CD4-positive, alpha-beta T cell (primary cell): Measurements from ENCODE around the gene FIBIN. TPM values are rescaled to one million over a fixed set of nuclear protein-coding genes. Genes with fewer than 3 reads are reported as not detected.

Source experiments
- ATAC-seq: fragments of 200-7000 bp; cut with Tn5 transposase; one replicate; pipeline ENCODE4 v1.10.0; 2022; ENCODE audit warnings: mild to moderate bottlenecking; ENCODE audit not compliant: poor library complexity
- CTCF ChIA-PET: fragments of 350-600 bp; sonication (Branson Sonifier 250); formaldehyde crosslinking; loops from one replicate; lab custom pipeline; 2021; ENCODE audit warnings: antibody characterized with exemption, inconsistent platforms; lab: Charles Lee
- POLR2A ChIA-PET: fragments of 350-600 bp; sonication (Branson Sonifier 250); formaldehyde crosslinking; loops from one replicate; lab custom pipeline; 2021; ENCODE audit warnings: antibody characterized with exemption, inconsistent platforms; lab: Charles Lee
- DNase-seq, 14 experiments: peaks; one replicate each; pipeline ENCODE4 v3.0.0-alpha.2; 2013 to 2020; ENCODE audit warnings: mixed read lengths in 2 of 14
- H3K27ac ChIP-seq, 2 donors: one replicate each; pipeline versions ENCODE4 v1.5.1 to v1.7.0; 2013; ENCODE audit warnings: low read length in 2 of 2, low read depth in 1 of 2, mild to moderate bottlenecking in 1 of 2
- H3K27me3 ChIP-seq, 2 experiments: 1 replicate in 1 of 2; 2 replicates in 1 of 2; pipeline versions ENCODE4 v1.6.1 to v1.7.0; 2013; ENCODE audit warnings: low read length in 2 of 2, control low read depth in 1 of 2, mild to moderate bottlenecking in 1 of 2, moderate library complexity in 1 of 2; ENCODE audit not compliant: insufficient read depth in 2 of 2, control insufficient read depth in 1 of 2
- H3K36me3 ChIP-seq: one replicate; pipeline ENCODE4 v1.6.1; 2013; ENCODE audit warnings: low read length, control low read depth; ENCODE audit not compliant: insufficient read depth
- H3K4me1 ChIP-seq: one replicate; pipeline ENCODE4 v1.6.1; 2013; ENCODE audit warnings: low read length, control low read depth; ENCODE audit not compliant: insufficient read depth
- H3K4me3 ChIP-seq: one replicate; pipeline ENCODE4 v1.5.1; 2013; ENCODE audit warnings: mild to moderate bottlenecking, low read length, moderate library complexity
- H3K9me3 ChIP-seq, 2 experiments: 1 replicate in 1 of 2; 2 replicates in 1 of 2; pipeline versions ENCODE4 v1.6.1 to v1.7.0; 2013; ENCODE audit warnings: low read length in 2 of 2, mild to moderate bottlenecking in 2 of 2, control low read depth in 1 of 2, moderate library complexity in 1 of 2; ENCODE audit not compliant: control insufficient read depth in 1 of 2, insufficient read depth in 1 of 2
- H3K27ac Mint-ChIP-seq: one replicate; pipeline ENCODE4 v1.8.0; 2020; ENCODE audit warnings: mixed read lengths
- H3K27me3 Mint-ChIP-seq: one replicate; pipeline ENCODE4 v1.8.0; 2021; ENCODE audit warnings: mixed read lengths
- H3K36me3 Mint-ChIP-seq: one replicate; pipeline ENCODE4 v1.8.0; 2021; ENCODE audit warnings: low read depth, mixed read lengths
- H3K4me1 Mint-ChIP-seq: one replicate; pipeline ENCODE4 v1.8.0; 2021; ENCODE audit warnings: low read depth, mixed read lengths
- H3K4me3 Mint-ChIP-seq: one replicate; pipeline ENCODE4 v1.8.0; 2020; ENCODE audit warnings: mild to moderate bottlenecking, mixed read lengths
- H3K9me3 Mint-ChIP-seq: one replicate; pipeline ENCODE4 v1.8.0; 2020; ENCODE audit warnings: mixed read lengths
- intact Hi-C, 2 experiments: fragments of 100-400 bp; cut with DNase I in 1 of 2; cut with micrococcal nuclease in 1 of 2; formaldehyde crosslinking; loops; one replicate each; pipeline versions ENCODE4 v1.15.1 to v1.9.0; 2023 to 2025; cut with DNase I, micrococcal nuclease
- total RNA-seq, 174 experiments: library from RNA in 2 of 174; stranded (reverse) in 2 of 174; gene quantifications; one replicate each; pipeline ENCODE4 v1.2.3 and lab custom pipeline; 2021 to 2026
- TF ChIP-seq, protein P1 (sequence below): fragments of 200-600 bp; IDR thresholded peaks from one replicate; pipeline ENCODE4 v1.8.0; 2022; ENCODE audit warnings: antibody characterized with exemption, mild to moderate bottlenecking

The FIBIN gene
- total RNA-seq, 2 experiments from 2014 or later, result not detected

- intact Hi-C loops, result no loop called here
- no peaks in the 10 kb centered on the region for H3K27me3 Mint-ChIP-seq
- H3K27ac Mint-ChIP-seq, result no peak overlapping the region
- Histone ChIP-seq H3K4me3 (no peak overlapping the region), H3K9me3 (no peaks in the 10 kb centered on the region), H3K27me3 (no peaks in the 10 kb centered on the region), H3K4me1 (no peaks in the 10 kb centered on the region), H3K27ac (no peak overlapping the region), H3K36me3 (no peaks in the 10 kb centered on the region)
- H3K4me3 Mint-ChIP-seq, result no peak overlapping the region
- ChIA-PET CTCF (no interaction called here), POLR2A (no interaction called here)
- peaks cover 4% of the 10 kb centered on the region for H3K9me3 Mint-ChIP-seq
- no peaks in the 10 kb centered on the region for H3K36me3 Mint-ChIP-seq
- no peaks in the 10 kb centered on the region for H3K4me1 Mint-ChIP-seq
- no peak for ATAC-seq
- TF ChIP-seq, protein P1, sequence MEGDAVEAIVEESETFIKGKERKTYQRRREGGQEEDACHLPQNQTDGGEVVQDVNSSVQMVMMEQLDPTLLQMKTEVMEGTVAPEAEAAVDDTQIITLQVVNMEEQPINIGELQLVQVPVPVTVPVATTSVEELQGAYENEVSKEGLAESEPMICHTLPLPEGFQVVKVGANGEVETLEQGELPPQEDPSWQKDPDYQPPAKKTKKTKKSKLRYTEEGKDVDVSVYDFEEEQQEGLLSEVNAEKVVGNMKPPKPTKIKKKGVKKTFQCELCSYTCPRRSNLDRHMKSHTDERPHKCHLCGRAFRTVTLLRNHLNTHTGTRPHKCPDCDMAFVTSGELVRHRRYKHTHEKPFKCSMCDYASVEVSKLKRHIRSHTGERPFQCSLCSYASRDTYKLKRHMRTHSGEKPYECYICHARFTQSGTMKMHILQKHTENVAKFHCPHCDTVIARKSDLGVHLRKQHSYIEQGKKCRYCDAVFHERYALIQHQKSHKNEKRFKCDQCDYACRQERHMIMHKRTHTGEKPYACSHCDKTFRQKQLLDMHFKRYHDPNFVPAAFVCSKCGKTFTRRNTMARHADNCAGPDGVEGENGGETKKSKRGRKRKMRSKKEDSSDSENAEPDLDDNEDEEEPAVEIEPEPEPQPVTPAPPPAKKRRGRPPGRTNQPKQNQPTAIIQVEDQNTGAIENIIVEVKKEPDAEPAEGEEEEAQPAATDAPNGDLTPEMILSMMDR, result no peak
- DNase-seq, result no peak
Measured at GRCh38 chr11:26971961-26972360, 22.0 kb upstream of the FIBIN start.

GRCh38 chr11:26974069-26974783, 19.7 kb upstream of the FIBIN start:
- H3K36me3 Mint-ChIP-seq, result no peaks in the 10 kb centered on the region
- Histone ChIP-seq H3K27ac (no peak overlapping the region), H3K4me1 (no peaks in the 10 kb centered on the region), H3K27me3 (no peaks in the 10 kb centered on the region), H3K4me3 (no peak overlapping the region), H3K36me3 (no peaks in the 10 kb centered on the region), H3K9me3 (peaks cover 0 to 5% of the 10 kb centered on the region in 2 experiments)
- CTCF ChIA-PET, result no interaction called here
- TF ChIP-seq, protein P1, result no peak
- intact Hi-C loops, result no loop called here
- POLR2A ChIA-PET, result no interaction called here
- no peaks in the 10 kb centered on the region for H3K4me1 Mint-ChIP-seq
- ATAC-seq (no peak), DNase-seq (no peak)
- H3K9me3 Mint-ChIP-seq, result peaks cover 4% of the 10 kb centered on the region
- no peak overlapping the region for H3K4me3 Mint-ChIP-seq
- no peaks in the 10 kb centered on the region for H3K27me3 Mint-ChIP-seq
- H3K27ac Mint-ChIP-seq, result no peak overlapping the region

- no peak overlapping the region for H3K4me3 Mint-ChIP-seq
- ATAC-seq, result no peak
- Histone ChIP-seq H3K4me3 (no peak overlapping the region), H3K9me3 (peaks cover 0 to 5% of the 10 kb centered on the region in 2 experiments), H3K36me3 (no peaks in the 10 kb centered on the region), H3K4me1 (no peaks in the 10 kb centered on the region), H3K27ac (no peak overlapping the region), H3K27me3 (no peaks in the 10 kb centered on the region)
- TF ChIP-seq, protein P1, result no peak
- intact Hi-C loops, result no loop called here
- no peaks in the 10 kb centered on the region for H3K36me3 Mint-ChIP-seq
- no peak overlapping the region for H3K27ac Mint-ChIP-seq
- POLR2A ChIA-PET, result no interaction called here
- H3K27me3 Mint-ChIP-seq, result no peaks in the 10 kb centered on the region
- no peak for DNase-seq
- H3K9me3 Mint-ChIP-seq, result peaks cover 5% of the 10 kb centered on the region
- H3K4me1 Mint-ChIP-seq, result no peaks in the 10 kb centered on the region
- CTCF ChIA-PET, result no interaction called here
Measured at GRCh38 chr11:26974996-26975395, 18.9 kb upstream of the FIBIN start.
